ENCODE data around the gene C6orf136. TPM values are rescaled to one million over a fixed set of nuclear protein-coding genes. Genes with fewer than 3 reads are reported as not detected.

The C6orf136 gene
- total and polyA plus RNA-seq, 10 of the 15 experiments (the other 5 are each of a cell fraction or from before 2014, with no cell fraction given), result 5.2 to 24.1 (median 14.9) TPM

- no peak for TF ChIP-seq IRF5 (IDR thresholded peaks at IDR 0.05; ENCODE audit: borderline replicate concordance)
- no peak for TF ChIP-seq SUPT20H (IDR thresholded peaks at IDR 0.05; ENCODE audit: borderline replicate concordance, control insufficient read depth, low read depth, low read length)
- no peak for TF ChIP-seq CBX3 (IDR thresholded peaks at IDR 0.05; ENCODE audit: borderline replicate concordance, low read depth)
- TF ChIP-seq SREBF1 (IDR thresholded peaks at IDR 0.05; ENCODE audit: low read length), result no peak
- TF ChIP-seq TCF12 (IDR thresholded peaks at IDR 0.05; ENCODE audit: low read depth, low read length), result peak; percentile 100
- no peak for TF ChIP-seq RBBP5 (conservative IDR thresholded peaks at IDR 0.05)
- TF ChIP-seq ZNF622 (IDR thresholded peaks at IDR 0.05), result no peak
- no peak for TF ChIP-seq TCF7 (IDR thresholded peaks at IDR 0.05; ENCODE audit: borderline replicate concordance)
- no peak for TF ChIP-seq JUND (IDR thresholded peaks at IDR 0.05; ENCODE audit: low read depth, low read length)
- TF ChIP-seq, protein P1, sequence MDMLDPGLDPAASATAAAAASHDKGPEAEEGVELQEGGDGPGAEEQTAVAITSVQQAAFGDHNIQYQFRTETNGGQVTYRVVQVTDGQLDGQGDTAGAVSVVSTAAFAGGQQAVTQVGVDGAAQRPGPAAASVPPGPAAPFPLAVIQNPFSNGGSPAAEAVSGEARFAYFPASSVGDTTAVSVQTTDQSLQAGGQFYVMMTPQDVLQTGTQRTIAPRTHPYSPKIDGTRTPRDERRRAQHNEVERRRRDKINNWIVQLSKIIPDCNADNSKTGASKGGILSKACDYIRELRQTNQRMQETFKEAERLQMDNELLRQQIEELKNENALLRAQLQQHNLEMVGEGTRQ (IDR thresholded peaks at IDR 0.05; ENCODE audit: borderline replicate concordance, low read depth, low read length), result no peak
- peak; percentile 98 for TF ChIP-seq MEF2B (IDR thresholded peaks at IDR 0.05; ENCODE audit: partially characterized antibody, poor library complexity, severe bottlenecking)
- peak; percentile 92 for TF ChIP-seq CHD2 (IDR thresholded peaks at IDR 0.05; ENCODE audit: borderline replicate concordance, low read depth, low read length)
- TF ChIP-seq, protein P2, sequence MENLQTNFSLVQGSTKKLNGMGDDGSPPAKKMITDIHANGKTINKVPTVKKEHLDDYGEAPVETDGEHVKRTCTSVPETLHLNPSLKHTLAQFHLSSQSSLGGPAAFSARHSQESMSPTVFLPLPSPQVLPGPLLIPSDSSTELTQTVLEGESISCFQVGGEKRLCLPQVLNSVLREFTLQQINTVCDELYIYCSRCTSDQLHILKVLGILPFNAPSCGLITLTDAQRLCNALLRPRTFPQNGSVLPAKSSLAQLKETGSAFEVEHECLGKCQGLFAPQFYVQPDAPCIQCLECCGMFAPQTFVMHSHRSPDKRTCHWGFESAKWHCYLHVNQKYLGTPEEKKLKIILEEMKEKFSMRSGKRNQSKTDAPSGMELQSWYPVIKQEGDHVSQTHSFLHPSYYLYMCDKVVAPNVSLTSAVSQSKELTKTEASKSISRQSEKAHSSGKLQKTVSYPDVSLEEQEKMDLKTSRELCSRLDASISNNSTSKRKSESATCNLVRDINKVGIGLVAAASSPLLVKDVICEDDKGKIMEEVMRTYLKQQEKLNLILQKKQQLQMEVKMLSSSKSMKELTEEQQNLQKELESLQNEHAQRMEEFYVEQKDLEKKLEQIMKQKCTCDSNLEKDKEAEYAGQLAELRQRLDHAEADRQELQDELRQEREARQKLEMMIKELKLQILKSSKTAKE (IDR thresholded peaks at IDR 0.05; ENCODE audit: low read depth, poor library complexity, severe bottlenecking), result peak; percentile 49
- peak; percentile 87; the same call in 1 of the 2 replicates for TF ChIP-seq RB1 (IDR thresholded peaks at IDR 0.05; ENCODE audit: borderline replicate concordance)
- TF ChIP-seq MYB (IDR thresholded peaks at IDR 0.05; ENCODE audit: borderline replicate concordance, low read depth, low read length), result no peak
- TF ChIP-seq, protein P3, sequence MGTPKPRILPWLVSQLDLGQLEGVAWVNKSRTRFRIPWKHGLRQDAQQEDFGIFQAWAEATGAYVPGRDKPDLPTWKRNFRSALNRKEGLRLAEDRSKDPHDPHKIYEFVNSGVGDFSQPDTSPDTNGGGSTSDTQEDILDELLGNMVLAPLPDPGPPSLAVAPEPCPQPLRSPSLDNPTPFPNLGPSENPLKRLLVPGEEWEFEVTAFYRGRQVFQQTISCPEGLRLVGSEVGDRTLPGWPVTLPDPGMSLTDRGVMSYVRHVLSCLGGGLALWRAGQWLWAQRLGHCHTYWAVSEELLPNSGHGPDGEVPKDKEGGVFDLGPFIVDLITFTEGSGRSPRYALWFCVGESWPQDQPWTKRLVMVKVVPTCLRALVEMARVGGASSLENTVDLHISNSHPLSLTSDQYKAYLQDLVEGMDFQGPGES (IDR thresholded peaks at IDR 0.05), result no peak
- TF ChIP-seq PML (IDR thresholded peaks at IDR 0.05; ENCODE audit: low read length), result no peak
- peak; percentile 46; the same call in 1 of the 2 replicates for TF ChIP-seq IRF4 (IDR thresholded peaks at IDR 0.05; ENCODE audit: low read depth, low read length)
- peak; percentile 82; the same call in 1 of the 2 replicates for TF ChIP-seq POLR2AphosphoS5 (IDR thresholded peaks at IDR 0.05; ENCODE audit: low read length)
- no peak for TF ChIP-seq NR2C2 (IDR thresholded peaks at IDR 0.05; ENCODE audit: borderline replicate concordance, control insufficient read depth, insufficient read length, low read depth)
- peak; percentile 66 for TF ChIP-seq SIN3A (IDR thresholded peaks at IDR 0.05; ENCODE audit: low read depth, low read length)
- no peak for TF ChIP-seq ASH2L (IDR thresholded peaks at IDR 0.05; ENCODE audit: borderline replicate concordance, low read depth)
- TF ChIP-seq YY1 (IDR thresholded peaks at IDR 0.05; ENCODE audit: low read depth, low read length), result peak; percentile 20; the same call in 1 of the 2 replicates
- TF ChIP-seq, protein P4, sequence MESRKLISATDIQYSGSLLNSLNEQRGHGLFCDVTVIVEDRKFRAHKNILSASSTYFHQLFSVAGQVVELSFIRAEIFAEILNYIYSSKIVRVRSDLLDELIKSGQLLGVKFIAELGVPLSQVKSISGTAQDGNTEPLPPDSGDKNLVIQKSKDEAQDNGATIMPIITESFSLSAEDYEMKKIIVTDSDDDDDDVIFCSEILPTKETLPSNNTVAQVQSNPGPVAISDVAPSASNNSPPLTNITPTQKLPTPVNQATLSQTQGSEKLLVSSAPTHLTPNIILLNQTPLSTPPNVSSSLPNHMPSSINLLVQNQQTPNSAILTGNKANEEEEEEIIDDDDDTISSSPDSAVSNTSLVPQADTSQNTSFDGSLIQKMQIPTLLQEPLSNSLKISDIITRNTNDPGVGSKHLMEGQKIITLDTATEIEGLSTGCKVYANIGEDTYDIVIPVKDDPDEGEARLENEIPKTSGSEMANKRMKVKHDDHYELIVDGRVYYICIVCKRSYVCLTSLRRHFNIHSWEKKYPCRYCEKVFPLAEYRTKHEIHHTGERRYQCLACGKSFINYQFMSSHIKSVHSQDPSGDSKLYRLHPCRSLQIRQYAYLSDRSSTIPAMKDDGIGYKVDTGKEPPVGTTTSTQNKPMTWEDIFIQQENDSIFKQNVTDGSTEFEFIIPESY (IDR thresholded peaks at IDR 0.05), result 0 out of 2 replicates have a peak, but pooled peaks have one; percentile 12
Observed at GRCh38 chr6:30686908-30687658, 40.1 kb downstream of the C6orf136 start (continued).
